NCI-H1048 (cell line): Measurements from ENCODE around the gene PDE8A.

Experiments used
- DNase-seq: peaks from one replicate; lab custom pipeline; 2025; lab: John Stamatoyannopoulos, UW

PDE8A gene

GRCh38 chr15:85088300-85088699 is 106.6 kb downstream of the PDE8A start:
- no peak for DNase-seq

DNA sequence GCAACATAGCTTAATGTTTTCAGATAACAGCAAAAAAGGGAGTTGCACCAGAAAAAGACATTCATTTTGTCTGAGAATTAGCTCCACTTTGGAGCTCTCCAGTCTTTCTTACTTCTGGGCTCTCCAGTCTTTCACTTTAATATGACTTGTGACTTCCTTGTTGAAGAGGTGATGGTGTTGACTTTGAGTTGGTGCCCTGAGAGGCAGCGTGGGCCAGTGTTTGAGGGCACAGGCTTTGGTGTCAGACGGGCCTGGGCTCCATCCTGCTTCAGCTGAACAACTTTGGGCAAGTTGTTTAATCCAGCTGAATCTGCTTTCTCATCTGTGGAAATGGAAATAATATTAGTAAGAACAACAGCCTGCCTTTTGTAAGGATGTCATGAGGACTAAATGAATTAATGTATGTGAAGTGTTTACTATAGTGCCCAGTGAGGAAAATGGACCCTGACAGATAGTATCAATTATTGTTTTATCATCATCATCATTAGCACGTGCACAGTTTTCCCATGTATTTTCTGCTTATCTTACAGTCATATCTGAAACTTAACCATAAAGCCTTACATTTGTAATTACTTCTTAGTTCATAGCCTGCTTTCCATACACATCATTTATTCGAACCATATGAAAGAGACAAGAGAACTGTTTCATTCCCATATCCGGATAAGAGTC is 108.4 kb downstream of the PDE8A start:
- DNase-seq, result no peak

- no peak for DNase-seq
Measured at GRCh38 chr15:85091990-85092389, 110.3 kb downstream of the PDE8A start.

GRCh38 chr15:85094685-85095084 is 113.0 kb downstream of the PDE8A start:
- DNase-seq, result no peak

GRCh38 chr15:85095566-85095965 is 113.9 kb downstream of the PDE8A start:
- DNase-seq, result no peak

- no peak for DNase-seq
Measured at GRCh38 chr15:85097250-85097649, 115.6 kb downstream of the PDE8A start.

- DNase-seq, result no peak
Measured at GRCh38 chr15:85097725-85098124, 116.1 kb downstream of the PDE8A start.

- DNase-seq, result no peak
Measured at GRCh38 chr15:85099195-85099803, 117.6 kb downstream of the PDE8A start.

- DNase-seq, result no peak
Measured at GRCh38 chr15:85100186-85100937, 118.7 kb downstream of the PDE8A start.

DNA sequence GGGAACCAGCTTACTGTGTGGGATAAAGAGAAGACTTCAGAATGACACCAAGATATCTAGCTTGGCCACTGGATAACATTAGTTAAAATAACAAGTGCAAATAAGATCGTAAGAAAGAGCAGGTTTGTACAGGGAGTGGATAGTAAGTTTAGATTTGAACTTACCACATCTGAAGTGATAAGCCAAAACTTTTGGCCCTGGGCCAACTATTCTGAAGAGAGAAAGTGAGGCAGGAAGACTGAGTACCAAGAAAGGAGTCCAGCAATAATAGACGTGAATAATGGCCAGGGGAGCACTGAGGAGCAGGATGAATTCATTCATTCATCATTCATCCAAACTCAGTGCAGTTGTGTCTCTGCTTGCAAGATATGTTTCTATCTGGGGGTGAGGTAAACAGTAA is 122.9 kb downstream of the PDE8A start:
- DNase-seq, result no peak

GRCh38 chr15:85108136-85108535 is 126.5 kb downstream of the PDE8A start:
- DNase-seq, result no peak

DNA sequence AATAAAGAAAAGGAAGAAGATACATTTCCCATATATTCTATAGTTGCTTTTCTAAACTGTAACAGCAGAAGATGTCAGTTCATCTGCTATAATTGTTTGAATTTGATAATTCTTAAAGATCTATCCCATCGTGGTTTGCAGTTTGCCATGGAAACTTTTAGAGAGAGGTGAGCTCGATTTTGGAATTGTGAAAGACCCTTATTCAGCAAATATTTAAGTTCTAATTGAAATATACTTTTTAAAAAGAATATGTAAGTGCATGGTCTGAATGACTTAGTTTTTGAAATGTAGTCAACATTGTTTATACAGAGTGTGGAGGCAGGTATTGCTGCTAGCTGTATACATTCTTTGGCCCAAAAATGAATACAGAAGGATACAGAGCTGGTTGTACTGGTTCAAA is 127.7 kb downstream of the PDE8A start:
- DNase-seq, result no peak

DNA sequence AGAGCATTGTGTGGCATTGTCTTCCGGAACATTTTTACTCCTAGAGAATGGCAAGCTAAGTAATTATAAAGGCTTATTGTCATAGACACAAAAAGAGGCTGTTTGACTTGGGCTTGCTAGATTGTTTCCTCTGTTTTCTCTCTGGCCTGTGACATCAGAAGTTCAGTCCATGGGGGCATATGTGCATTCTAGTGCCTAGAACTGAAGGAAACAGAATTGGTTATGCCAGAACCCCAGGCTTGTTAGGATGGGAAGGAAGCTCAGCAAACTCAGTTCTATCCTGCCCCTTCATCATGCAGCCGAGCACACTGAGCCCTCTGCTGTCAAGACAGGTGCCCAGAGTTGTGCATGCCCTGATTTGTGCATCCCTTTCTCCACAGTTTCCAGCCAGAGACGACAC is 131.3 kb downstream of the PDE8A start:
- no peak for DNase-seq

- DNase-seq, result no peak
Measured at GRCh38 chr15:85114886-85115285, 133.2 kb downstream of the PDE8A start.

GRCh38 chr15:85116066-85116465 is 134.4 kb downstream of the PDE8A start:
- no peak for DNase-seq

- no peak for DNase-seq
Measured at GRCh38 chr15:85116494-85116893, 134.8 kb downstream of the PDE8A start.

- DNase-seq, result no peak
Measured at GRCh38 chr15:85116925-85117646, 135.4 kb downstream of the PDE8A start.

GRCh38 chr15:85118173-85118572 is 136.5 kb downstream of the PDE8A start:
- no peak for DNase-seq

DNA sequence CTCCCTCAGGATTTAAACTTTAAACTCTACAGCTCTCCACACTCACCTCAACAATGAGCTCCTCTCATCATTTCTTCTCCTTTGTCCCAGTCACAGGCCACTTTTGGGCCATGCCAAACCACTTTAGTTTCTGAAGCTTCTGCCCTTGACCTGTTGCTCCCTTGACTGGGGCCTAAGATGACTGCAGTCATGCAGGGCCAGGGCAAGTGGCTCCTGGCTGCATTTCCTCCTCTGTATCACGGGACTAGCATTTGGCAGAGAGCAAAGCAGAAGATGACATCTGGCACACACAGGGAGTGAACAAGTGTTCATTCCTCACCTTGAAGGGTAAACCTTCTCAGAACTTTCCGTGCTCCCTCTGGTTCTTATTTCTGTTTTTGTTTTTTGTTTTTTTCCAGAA is 136.9 kb downstream of the PDE8A start:
- DNase-seq, result no peak

- DNase-seq, result no peak
Measured at GRCh38 chr15:85120351-85121113, 138.9 kb downstream of the PDE8A start.

- no peak for DNase-seq
Measured at GRCh38 chr15:85124173-85124572, 142.5 kb downstream of the PDE8A start.
